K562 (cell line): ENCODE measurements around the gene SAFB. TPM values are rescaled to one million over a fixed set of nuclear protein-coding genes. Genes with fewer than 3 reads are reported as not detected.

ENCODE experiments used
- BACH1 ChIP-seq: fragments of 200-800 bp; sonication (Bioruptor generic); IDR thresholded peaks from 2 replicates; pipeline ENCODE4 v1.6.1; 2016; ENCODE audit warnings: missing genetic modification characterization, missing compliant biosample characterization
- CBX8 ChIP-seq: fragments of 200-600 bp; sonication (generic); IDR thresholded peaks from 2 replicates; pipeline ENCODE4 v1.6.1; 2012; ENCODE audit warnings: borderline replicate concordance, mixed run types, low read depth, mild to moderate bottlenecking, moderate library complexity, mixed read lengths, low read length, control low read depth, inconsistent platforms; ENCODE audit not compliant: poor library complexity, severe bottlenecking; ENCODE audit errors: extremely low read depth
- CHD1 ChIP-seq: fragments of 200-600 bp; sonication (generic); IDR thresholded peaks from one replicate; pipeline ENCODE4 v1.6.1; 2012; ENCODE audit warnings: mild to moderate bottlenecking, moderate library complexity, low read length, inconsistent platforms
- DDX20 ChIP-seq: fragments of 450-650 bp; IDR thresholded peaks from 2 replicates; pipeline ENCODE4 v1.6.1; 2016; ENCODE audit warnings: missing genetic modification characterization, low read depth, mild to moderate bottlenecking, missing compliant biosample characterization, moderate library complexity
- ETV5 ChIP-seq: sonication (generic); formaldehyde crosslinking; IDR thresholded peaks from 2 replicates; pipeline ENCODE4 v1.4.0; 2020; ENCODE audit warnings: low read depth, mild to moderate bottlenecking, missing genetic modification reagents
- HIVEP1 ChIP-seq: fragments of 250-450 bp; sonication (Bioruptor Pico); IDR thresholded peaks from 2 replicates; pipeline ENCODE4 v1.4.0; 2020; ENCODE audit warnings: mild to moderate bottlenecking
- KDM4B ChIP-seq, 2 experiments: fragments of 450-650 bp in 1 of 2; sonication (generic) in 1 of 2; IDR thresholded peaks; 2 replicates each; pipeline ENCODE4 v1.6.1; 2016 to 2017; ENCODE audit warnings: borderline replicate concordance in 2 of 2, antibody characterized with exemption in 1 of 2, low read depth in 1 of 2, mild to moderate bottlenecking in 1 of 2
- KLF10 ChIP-seq: fragments of 250-450 bp; sonication (Bioruptor Pico); IDR thresholded peaks from 2 replicates; pipeline ENCODE4 v1.6.1; 2021; ENCODE audit warnings: matching md5 sums
- NR2C2 ChIP-seq, 2 experiments: fragments of 200-800 bp in 1 of 2; sonication (Bioruptor generic) in 1 of 2; sonication (generic) in 1 of 2; formaldehyde crosslinking in 1 of 2; IDR thresholded peaks; 2 replicates each; pipeline versions ENCODE4 v1.6.1 to v1.8.0; 2016 to 2022; ENCODE audit warnings: mild to moderate bottlenecking in 1 of 2, missing compliant biosample characterization in 1 of 2, missing genetic modification characterization in 1 of 2, missing genetic modification reagents in 1 of 2
- PHTF2 ChIP-seq: fragments of 250-450 bp; sonication (Bioruptor Pico); IDR thresholded peaks from 2 replicates; pipeline ENCODE4 v1.5.0; 2021; ENCODE audit warnings: mild to moderate bottlenecking
- SRF ChIP-seq, 2 experiments: fragments of 250-450, 450-650 bp in 1 of 2; sonication (Bioruptor Pico) in 1 of 2; sonication (generic) in 1 of 2; formaldehyde crosslinking; IDR thresholded peaks; 2 replicates each; pipeline versions ENCODE4 v1.5.0 to v1.5.1; 2020 to 2022; ENCODE audit warnings: mild to moderate bottlenecking in 1 of 2, missing genetic modification reagents in 1 of 2
- TBL1XR1 ChIP-seq, 2 experiments: IDR thresholded peaks; 2 replicates each; pipeline ENCODE4 v1.6.1; 2012; ENCODE audit warnings: improper control_type of control experiment in 2 of 2, low read length in 2 of 2, mild to moderate bottlenecking in 1 of 2
- TCF7L2 ChIP-seq: fragments of 150-350 bp; IDR thresholded peaks from 2 replicates; pipeline ENCODE4 v1.6.1; 2016; ENCODE audit warnings: low read depth, mild to moderate bottlenecking, low read length, moderate library complexity
- TCFL5 ChIP-seq: fragments of 250-450 bp; sonication (Bioruptor Pico); conservative IDR thresholded peaks from 2 replicates; pipeline ENCODE4 v1.6.1; 2021; ENCODE audit warnings: mild to moderate bottlenecking, moderate library complexity, matching md5 sums
- ZBTB40 ChIP-seq, 2 experiments: fragments of 450-650 bp in 1 of 2; sonication (generic) in 1 of 2; formaldehyde crosslinking in 1 of 2; IDR thresholded peaks; 2 replicates each; pipeline versions ENCODE4 v1.7.1 to v1.9.0; 2016 to 2022; ENCODE audit warnings: inconsistent platforms in 1 of 2, mild to moderate bottlenecking in 1 of 2, missing genetic modification reagents in 1 of 2
- ZNF354B ChIP-seq: fragments of 250-450 bp; sonication (Bioruptor Pico); IDR thresholded peaks from 2 replicates; pipeline ENCODE4 v1.4.0; 2020
- polyA plus RNA-seq, 8 experiments: library from polyadenylated mRNA; depleted of rRNA in 4 of 8; stranded (reverse) in 5 of 8; unstranded in 3 of 8; fragments of >200 nt; fragmentation: Nextera tagmentation in 2 of 8; fragmentation: Illumina TruSeq in 1 of 8; extraction: Ambion mirVana in 2 of 8; extraction: Trizol in 1 of 8; gene quantifications; 2 replicates each; pipeline versions ENCODE4 v1.2.1 to v1.2.3, GENCODE V29; 2011 to 2014; ENCODE audit warnings: inconsistent platforms in 1 of 8, missing spikeins in 1 of 8
- total RNA-seq, 7 experiments: library from RNA; depleted of rRNA in 6 of 7; stranded (reverse); fragments of >200 nt in 6 of 7; fragmentation: Illumina TruSeq in 2 of 7; extraction: Trizol in 2 of 7; gene quantifications; 2 replicates each; pipeline versions ENCODE4 v1.2.1 to v1.2.3, GENCODE V29; 2011 to 2021; ENCODE audit warnings: low replicate concordance in 1 of 7

The SAFB gene
- total and polyA plus RNA-seq, 9 of the 15 experiments (the other 6 are each of a cell fraction or from before 2014, with no cell fraction given) = 1.1 to 151 (median 83.1) TPM

DNA sequence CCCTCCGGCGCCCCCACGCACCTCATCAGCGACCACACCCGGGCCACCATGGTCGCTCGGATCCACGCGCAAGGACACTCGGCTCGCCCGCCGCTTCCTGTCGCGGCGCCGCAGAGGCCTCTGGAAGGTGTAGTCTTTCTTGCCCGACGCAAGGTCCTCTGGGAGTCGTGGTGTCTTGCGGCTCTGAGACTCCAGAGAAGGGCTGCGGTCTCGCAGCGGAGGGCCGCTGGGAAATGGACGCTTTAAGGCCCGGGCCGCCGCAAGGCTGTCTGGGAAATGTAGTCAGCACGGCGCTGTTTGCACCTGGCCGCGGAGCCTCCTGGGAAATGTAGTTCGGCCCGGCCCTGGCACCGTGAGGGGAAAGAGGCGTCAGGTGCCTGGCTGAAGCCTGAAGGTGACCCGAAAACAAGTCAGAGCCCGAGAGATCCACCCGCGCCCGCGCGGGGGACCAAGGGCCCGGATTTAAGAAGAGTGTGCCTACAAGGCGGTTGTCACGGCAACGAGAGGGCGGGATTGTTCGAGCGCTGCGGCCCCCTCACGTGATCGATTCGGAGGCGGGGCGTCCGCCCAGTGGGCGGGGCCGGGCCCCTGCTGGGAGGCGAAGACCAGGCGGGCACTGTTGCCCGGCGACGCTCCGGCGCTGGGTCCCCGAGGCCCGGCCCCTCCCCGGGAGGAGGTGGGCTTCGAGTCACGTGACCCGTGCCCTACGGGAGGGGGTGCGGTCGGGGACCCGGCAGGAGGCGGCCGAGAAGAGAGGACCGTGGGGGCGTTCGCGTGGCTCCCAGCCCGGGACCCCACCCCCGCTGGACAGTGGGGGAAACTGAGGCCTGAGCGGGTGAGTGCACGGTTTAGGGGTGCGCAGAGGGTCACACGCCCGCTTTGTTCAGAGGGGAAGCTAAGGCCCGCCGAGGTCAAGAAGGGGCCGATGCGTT is 57.8 kb downstream of the SAFB start, which contains the start of the genes HSD11B1L and MICOS13 (continued):
- TF ChIP-seq CBX8 = no peak
- no peak for TF ChIP-seq DDX20 (tag)
- no peak for TF ChIP-seq KLF10 (CRISPR knock-in tag)
- no peak for TF ChIP-seq CHD1
- peak; percentile 79; the same call in 1 of the 2 replicates for TF ChIP-seq ETV5
- peak; percentile 59 to 74; a peak in 2 of 4 replicates for TF ChIP-seq TBL1XR1 (IDR thresholded peaks at IDR 0.05; ENCODE audit: low read length in 2 of 2)
- TF ChIP-seq ZBTB40 (IDR thresholded peaks at IDR 0.05) = peak; percentile 90
- TF ChIP-seq ZBTB40 (CRISPR knock-in tag; IDR thresholded peaks at IDR 0.05) = no peak
- TF ChIP-seq TCF7L2 = peak; percentile 75
- 0 out of 2 replicates have a peak, but pooled peaks have one; percentile 12 for TF ChIP-seq HIVEP1 (CRISPR knock-in tag)
- 0 out of 4 replicates have a peak, but pooled peaks of 1 of the 2 experiments have one; percentile 64 for TF ChIP-seq KDM4B (IDR thresholded peaks at IDR 0.05; ENCODE audit: borderline replicate concordance in 2 of 2, low read depth in 1 of 2)
- no peak for TF ChIP-seq PHTF2
- peak; percentile 34; the same call in 1 of the 2 replicates for TF ChIP-seq BACH1
- TF ChIP-seq TCFL5 (CRISPR knock-in tag) = no peak
- no peak for TF ChIP-seq ZNF354B
- peak in 1 of 2 experiments; percentile 65; a peak in 1 of 4 replicates for TF ChIP-seq SRF (CRISPR knock-in tag; IDR thresholded peaks at IDR 0.05)
- TF ChIP-seq NR2C2 (CRISPR knock-in tag; IDR thresholded peaks at IDR 0.05) = no peak
- TF ChIP-seq NR2C2 (tag; IDR thresholded peaks at IDR 0.05) = peak; percentile 95
